ENCODE data around the gene CMBL. TPM values are rescaled to one million over a fixed set of nuclear protein-coding genes. Genes with fewer than 3 reads are reported as not detected.

The CMBL gene
- total and polyA plus RNA-seq, 2 of the 13 experiments (the other 11 are each of a cell fraction or from before 2014, with no cell fraction given), result 11.5 to 17.0 TPM

DNA sequence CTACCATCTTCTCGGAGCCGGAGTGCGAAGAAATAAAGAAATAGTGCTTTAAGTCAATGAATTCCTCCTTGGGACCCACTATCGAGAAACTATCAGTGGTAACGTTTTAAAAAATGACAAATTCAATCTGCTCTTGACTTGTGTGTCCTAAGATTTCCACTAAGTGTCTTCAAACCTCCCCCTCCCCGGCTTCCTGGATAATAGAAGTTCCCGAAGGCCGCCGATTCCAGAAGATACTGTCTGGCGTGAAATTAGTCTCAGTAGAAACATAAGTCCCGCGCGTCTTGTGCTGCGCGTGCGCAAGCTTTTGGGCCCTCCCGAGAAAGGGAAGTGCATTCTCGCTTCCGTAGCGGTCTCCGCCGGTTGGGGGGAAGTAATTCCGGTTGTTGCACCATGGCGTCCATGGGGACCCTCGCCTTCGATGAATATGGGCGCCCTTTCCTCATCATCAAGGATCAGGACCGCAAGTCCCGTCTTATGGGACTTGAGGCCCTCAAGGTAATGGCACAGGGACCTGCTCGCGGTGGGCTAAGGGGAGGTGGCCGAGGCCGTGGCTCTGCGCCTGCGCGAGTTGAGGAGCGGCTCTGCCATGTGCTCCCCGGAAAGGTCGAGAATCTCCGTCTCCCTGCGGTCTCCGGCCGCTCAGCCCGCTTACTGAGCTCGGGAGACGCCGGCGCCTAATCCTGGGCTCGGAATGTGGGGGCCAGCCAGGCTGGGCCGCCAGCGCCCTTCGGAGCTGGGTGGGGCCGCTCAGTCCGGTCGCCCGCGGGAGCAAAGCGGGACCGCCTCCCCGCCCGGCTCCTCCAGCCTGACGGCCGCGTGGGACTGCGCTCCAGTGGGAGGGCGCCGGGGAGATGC lies 57.5 kb downstream of the CMBL start, which contains the start of gene CCT5 (continued):
- TF ChIP-seq, protein P1, sequence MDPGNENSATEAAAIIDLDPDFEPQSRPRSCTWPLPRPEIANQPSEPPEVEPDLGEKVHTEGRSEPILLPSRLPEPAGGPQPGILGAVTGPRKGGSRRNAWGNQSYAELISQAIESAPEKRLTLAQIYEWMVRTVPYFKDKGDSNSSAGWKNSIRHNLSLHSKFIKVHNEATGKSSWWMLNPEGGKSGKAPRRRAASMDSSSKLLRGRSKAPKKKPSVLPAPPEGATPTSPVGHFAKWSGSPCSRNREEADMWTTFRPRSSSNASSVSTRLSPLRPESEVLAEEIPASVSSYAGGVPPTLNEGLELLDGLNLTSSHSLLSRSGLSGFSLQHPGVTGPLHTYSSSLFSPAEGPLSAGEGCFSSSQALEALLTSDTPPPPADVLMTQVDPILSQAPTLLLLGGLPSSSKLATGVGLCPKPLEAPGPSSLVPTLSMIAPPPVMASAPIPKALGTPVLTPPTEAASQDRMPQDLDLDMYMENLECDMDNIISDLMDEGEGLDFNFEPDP (CRISPR knock-in tag; conservative IDR thresholded peaks at IDR 0.05), result no peak
- TF ChIP-seq ZNF572 (CRISPR knock-in tag; IDR thresholded peaks at IDR 0.05) (peak; percentile 81; the same call in 1 of the 2 replicates), ZNF557 (CRISPR knock-in tag; IDR thresholded peaks at IDR 0.05) (no peak), ZNF33A (CRISPR knock-in tag; IDR thresholded peaks at IDR 0.05; ENCODE audit: borderline replicate concordance) (no peak), ZNF562 (CRISPR knock-in tag; IDR thresholded peaks at IDR 0.05; ENCODE audit: borderline replicate concordance) (no peak), ZNF746 (CRISPR knock-in tag; IDR thresholded peaks at IDR 0.05) (peak; percentile 52; the same call in 1 of the 2 replicates), ARHGAP35 (CRISPR knock-in tag; IDR thresholded peaks at IDR 0.05; ENCODE audit: borderline replicate concordance) (peak; percentile 57; the same call in 1 of the 2 replicates), ZNF563 (CRISPR knock-in tag; IDR thresholded peaks at IDR 0.05) (peak; percentile 49; the same call in 1 of the 2 replicates), YEATS4 (CRISPR knock-in tag; IDR thresholded peaks at IDR 0.05; ENCODE audit: borderline replicate concordance) (peak; percentile 91), MZF1 (CRISPR knock-in tag; IDR thresholded peaks at IDR 0.05; ENCODE audit: borderline replicate concordance) (no peak), NCOA2 (CRISPR knock-in tag; IDR thresholded peaks at IDR 0.05) (no peak; the same call in 1 of the 2 replicates)
- TF ChIP-seq, protein P2, sequence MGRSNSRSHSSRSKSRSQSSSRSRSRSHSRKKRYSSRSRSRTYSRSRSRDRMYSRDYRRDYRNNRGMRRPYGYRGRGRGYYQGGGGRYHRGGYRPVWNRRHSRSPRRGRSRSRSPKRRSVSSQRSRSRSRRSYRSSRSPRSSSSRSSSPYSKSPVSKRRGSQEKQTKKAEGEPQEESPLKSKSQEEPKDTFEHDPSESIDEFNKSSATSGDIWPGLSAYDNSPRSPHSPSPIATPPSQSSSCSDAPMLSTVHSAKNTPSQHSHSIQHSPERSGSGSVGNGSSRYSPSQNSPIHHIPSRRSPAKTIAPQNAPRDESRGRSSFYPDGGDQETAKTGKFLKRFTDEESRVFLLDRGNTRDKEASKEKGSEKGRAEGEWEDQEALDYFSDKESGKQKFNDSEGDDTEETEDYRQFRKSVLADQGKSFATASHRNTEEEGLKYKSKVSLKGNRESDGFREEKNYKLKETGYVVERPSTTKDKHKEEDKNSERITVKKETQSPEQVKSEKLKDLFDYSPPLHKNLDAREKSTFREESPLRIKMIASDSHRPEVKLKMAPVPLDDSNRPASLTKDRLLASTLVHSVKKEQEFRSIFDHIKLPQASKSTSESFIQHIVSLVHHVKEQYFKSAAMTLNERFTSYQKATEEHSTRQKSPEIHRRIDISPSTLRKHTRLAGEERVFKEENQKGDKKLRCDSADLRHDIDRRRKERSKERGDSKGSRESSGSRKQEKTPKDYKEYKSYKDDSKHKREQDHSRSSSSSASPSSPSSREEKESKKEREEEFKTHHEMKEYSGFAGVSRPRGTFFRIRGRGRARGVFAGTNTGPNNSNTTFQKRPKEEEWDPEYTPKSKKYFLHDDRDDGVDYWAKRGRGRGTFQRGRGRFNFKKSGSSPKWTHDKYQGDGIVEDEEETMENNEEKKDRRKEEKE (IDR thresholded peaks at IDR 0.05), result no peak
- TF ChIP-seq, protein P3, sequence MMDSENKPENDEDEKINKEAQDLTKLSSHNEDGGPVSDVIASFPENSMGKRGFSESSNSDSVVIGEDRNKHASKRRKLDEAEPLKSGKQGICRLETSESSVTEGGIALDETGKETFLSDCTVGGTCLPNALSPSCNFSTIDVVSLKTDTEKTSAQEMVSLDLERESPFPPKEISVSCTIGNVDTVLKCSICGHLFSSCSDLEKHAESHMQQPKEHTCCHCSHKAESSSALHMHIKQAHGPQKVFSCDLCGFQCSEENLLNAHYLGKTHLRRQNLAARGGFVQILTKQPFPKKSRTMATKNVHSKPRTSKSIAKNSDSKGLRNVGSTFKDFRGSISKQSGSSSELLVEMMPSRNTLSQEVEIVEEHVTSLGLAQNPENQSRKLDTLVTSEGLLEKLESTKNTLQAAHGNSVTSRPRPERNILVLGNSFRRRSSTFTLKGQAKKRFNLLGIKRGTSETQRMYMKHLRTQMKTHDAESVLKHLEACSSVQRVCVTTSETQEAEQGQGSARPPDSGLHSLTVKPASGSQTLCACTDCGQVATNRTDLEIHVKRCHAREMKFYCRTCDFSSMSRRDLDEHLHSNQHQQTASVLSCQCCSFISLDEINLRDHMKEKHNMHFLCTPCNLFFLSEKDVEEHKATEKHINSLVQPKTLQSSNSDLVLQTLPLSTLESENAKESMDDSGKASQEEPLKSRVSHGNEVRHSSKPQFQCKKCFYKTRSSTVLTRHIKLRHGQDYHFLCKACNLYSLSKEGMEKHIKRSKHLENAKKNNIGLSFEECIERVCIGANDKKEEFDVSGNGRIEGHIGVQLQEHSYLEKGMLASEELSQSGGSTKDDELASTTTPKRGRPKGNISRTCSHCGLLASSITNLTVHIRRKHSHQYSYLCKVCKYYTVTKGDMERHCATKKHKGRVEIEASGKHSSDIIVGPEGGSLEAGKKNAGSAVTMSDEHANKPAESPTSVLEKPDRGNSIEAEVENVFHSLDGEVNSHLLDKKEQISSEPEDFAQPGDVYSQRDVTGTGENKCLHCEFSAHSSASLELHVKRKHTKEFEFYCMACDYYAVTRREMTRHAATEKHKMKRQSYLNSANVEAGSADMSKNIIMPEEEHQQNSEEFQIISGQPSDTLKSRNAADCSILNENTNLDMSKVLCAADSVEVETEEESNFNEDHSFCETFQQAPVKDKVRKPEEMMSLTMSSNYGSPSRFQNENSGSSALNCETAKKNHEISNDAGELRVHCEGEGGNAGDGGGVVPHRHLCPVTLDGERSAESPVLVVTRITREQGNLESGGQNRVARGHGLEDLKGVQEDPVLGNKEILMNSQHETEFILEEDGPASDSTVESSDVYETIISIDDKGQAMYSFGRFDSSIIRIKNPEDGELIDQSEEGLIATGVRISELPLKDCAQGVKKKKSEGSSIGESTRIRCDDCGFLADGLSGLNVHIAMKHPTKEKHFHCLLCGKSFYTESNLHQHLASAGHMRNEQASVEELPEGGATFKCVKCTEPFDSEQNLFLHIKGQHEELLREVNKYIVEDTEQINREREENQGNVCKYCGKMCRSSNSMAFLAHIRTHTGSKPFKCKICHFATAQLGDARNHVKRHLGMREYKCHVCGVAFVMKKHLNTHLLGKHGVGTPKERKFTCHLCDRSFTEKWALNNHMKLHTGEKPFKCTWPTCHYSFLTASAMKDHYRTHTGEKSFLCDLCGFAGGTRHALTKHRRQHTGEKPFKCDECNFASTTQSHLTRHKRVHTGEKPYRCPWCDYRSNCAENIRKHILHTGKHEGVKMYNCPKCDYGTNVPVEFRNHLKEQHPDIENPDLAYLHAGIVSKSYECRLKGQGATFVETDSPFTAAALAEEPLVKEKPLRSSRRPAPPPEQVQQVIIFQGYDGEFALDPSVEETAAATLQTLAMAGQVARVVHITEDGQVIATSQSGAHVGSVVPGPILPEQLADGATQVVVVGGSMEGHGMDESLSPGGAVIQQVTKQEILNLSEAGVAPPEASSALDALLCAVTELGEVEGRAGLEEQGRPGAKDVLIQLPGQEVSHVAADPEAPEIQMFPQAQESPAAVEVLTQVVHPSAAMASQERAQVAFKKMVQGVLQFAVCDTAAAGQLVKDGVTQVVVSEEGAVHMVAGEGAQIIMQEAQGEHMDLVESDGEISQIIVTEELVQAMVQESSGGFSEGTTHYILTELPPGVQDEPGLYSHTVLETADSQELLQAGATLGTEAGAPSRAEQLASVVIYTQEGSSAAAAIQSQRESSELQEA (CRISPR knock-in tag; IDR thresholded peaks at IDR 0.05; ENCODE audit: not compliant biosample characterization), result peak; percentile 90
- TF ChIP-seq, protein P4, sequence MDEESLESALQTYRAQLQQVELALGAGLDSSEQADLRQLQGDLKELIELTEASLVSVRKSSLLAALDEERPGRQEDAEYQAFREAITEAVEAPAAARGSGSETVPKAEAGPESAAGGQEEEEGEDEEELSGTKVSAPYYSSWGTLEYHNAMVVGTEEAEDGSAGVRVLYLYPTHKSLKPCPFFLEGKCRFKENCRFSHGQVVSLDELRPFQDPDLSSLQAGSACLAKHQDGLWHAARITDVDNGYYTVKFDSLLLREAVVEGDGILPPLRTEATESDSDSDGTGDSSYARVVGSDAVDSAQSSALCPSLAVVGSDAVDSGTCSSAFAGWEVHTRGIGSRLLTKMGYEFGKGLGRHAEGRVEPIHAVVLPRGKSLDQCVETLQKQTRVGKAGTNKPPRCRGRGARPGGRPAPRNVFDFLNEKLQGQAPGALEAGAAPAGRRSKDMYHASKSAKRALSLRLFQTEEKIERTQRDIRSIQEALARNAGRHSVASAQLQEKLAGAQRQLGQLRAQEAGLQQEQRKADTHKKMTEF (CRISPR knock-in tag; IDR thresholded peaks at IDR 0.05), result no peak; the same call in 1 of the 2 replicates

All from HepG2 (cell line).